PFSK-1 (cell line): ENCODE measurements around the gene GABRB3.

ENCODE experiments used
- FOXP2 ChIP-seq: optimal IDR thresholded peaks from 2 replicates; pipeline ENCODE3; 2011; ENCODE audit warnings: borderline replicate concordance, control low read depth, inconsistent platforms; ENCODE audit not compliant: insufficient read depth; ENCODE audit errors: extremely low read length, extremely low read depth
- POLR2AphosphoS5 ChIP-seq: IDR thresholded peaks from 2 replicates; pipeline ENCODE4 v1.6.1; 2012; ENCODE audit warnings: low read depth, mild to moderate bottlenecking, control low read depth, low read length, moderate library complexity
- REST ChIP-seq, 2 experiments: IDR thresholded peaks; 2 replicates each; pipeline versions ENCODE4 v1.6.1 to v1.8.0; 2011 to 2012; ENCODE audit warnings: low read depth in 2 of 2, low read length in 2 of 2, control low read depth in 1 of 2, inconsistent platforms in 1 of 2, mild to moderate bottlenecking in 1 of 2, moderate library complexity in 1 of 2; ENCODE audit not compliant: insufficient read depth in 1 of 2
- SIN3A ChIP-seq: IDR thresholded peaks from 2 replicates; pipeline ENCODE4 v1.6.1; 2012; ENCODE audit warnings: mild to moderate bottlenecking, low read length, moderate library complexity, borderline replicate concordance; ENCODE audit not compliant: insufficient read depth
- TAF1 ChIP-seq: IDR thresholded peaks from 2 replicates; pipeline ENCODE4 v1.6.1; 2012; ENCODE audit warnings: low read length, control low read depth, borderline replicate concordance; ENCODE audit not compliant: insufficient read depth

- TF ChIP-seq TAF1 (no peak), POLR2AphosphoS5 (no peak), SIN3A (no peak), REST (IDR thresholded peaks at IDR 0.05; ENCODE audit: insufficient read depth in 1 of 2, low read depth in 2 of 2, low read length in 2 of 2) (no peak), FOXP2 (no peak)
Observed at GRCh38 chr15:26713498-26713897, 59.4 kb downstream of the GABRB3 start.
